Activated CD8-positive, alpha-beta T cell treated with anti-CD3 and anti-CD28 coated beads for 36 hours (primary cell): ENCODE measurements around the gene PACSIN1. TPM values are rescaled to one million over a fixed set of nuclear protein-coding genes. Genes with fewer than 3 reads are reported as not detected.

Experiments used
- ATAC-seq: fragments of 200-7000 bp; cut with Tn5 transposase; one replicate; pipeline ENCODE4 v1.10.0; 2021; ENCODE audit warnings: mild to moderate bottlenecking, moderate library complexity
- CTCF ChIA-PET: fragments of 350-600 bp; sonication (Branson Sonifier 250); formaldehyde crosslinking; loops from one replicate; lab custom pipeline; 2021; ENCODE audit warnings: antibody characterized with exemption; lab: Charles Lee
- POLR2A ChIA-PET: fragments of 350-600 bp; sonication (Branson Sonifier 250); formaldehyde crosslinking; loops from one replicate; lab custom pipeline; 2021; ENCODE audit warnings: antibody characterized with exemption; lab: Charles Lee
- DNase-seq: peaks from one replicate; pipeline ENCODE4 v3.0.0-alpha.2; 2020
- H3K27ac Mint-ChIP-seq: one replicate; pipeline ENCODE4 v1.8.0; 2021; ENCODE audit warnings: mild to moderate bottlenecking, mixed read lengths
- H3K27me3 Mint-ChIP-seq: one replicate; pipeline ENCODE4 v1.8.0; 2021; ENCODE audit warnings: mixed read lengths
- H3K36me3 Mint-ChIP-seq: one replicate; pipeline ENCODE4 v1.8.0; 2021; ENCODE audit warnings: low read depth, mixed read lengths
- H3K4me1 Mint-ChIP-seq: one replicate; pipeline ENCODE4 v1.8.0; 2021; ENCODE audit warnings: low read depth, mixed read lengths
- H3K4me3 Mint-ChIP-seq: one replicate; pipeline ENCODE4 v1.8.0; 2021; ENCODE audit warnings: mild to moderate bottlenecking, moderate library complexity, mixed read lengths
- H3K9me3 Mint-ChIP-seq: one replicate; pipeline ENCODE4 v1.8.0; 2021; ENCODE audit warnings: mixed read lengths
- intact Hi-C: fragments of 100-400 bp; cut with micrococcal nuclease; formaldehyde crosslinking; loops from one replicate; pipeline ENCODE4 v1.10.0; 2022
- total RNA-seq, 2 experiments: library from RNA; stranded (reverse); gene quantifications; one replicate each; pipeline ENCODE4 v1.2.3, GENCODE V29; 2021
- TF ChIP-seq, protein P1 (sequence below): fragments of 200-600 bp; IDR thresholded peaks from one replicate; pipeline ENCODE4 v1.8.0; 2022; ENCODE audit warnings: antibody characterized with exemption, mild to moderate bottlenecking

PACSIN1 gene
- total RNA-seq, 2 experiments from 2014 or later, result 0.47 to 0.51 TPM

DNA sequence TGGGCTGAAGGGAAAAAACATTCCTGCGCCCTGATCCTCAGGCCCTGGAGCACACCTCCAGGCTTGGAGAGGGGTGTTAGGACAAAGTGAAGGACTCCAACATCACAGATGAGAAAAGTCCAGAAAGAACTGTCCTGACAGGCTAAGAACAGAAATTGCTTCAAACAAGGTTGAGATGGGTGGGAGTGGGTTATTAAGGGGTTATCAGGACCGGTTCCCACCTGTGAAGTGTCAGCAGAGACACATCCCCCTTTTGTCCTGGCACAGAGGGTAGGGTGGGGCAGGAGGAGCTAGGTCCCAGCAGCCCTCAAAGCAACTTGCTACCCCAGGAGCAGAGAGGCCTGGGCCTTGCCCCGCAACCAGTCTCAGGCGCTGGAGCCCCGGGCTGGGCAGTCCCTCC is 86.7 kb downstream of the PACSIN1 start:
- POLR2A ChIA-PET, result no interaction called here
- CTCF ChIA-PET, result no interaction called here
- no peaks in the 10 kb centered on the region for H3K27me3 Mint-ChIP-seq
- no peak for ATAC-seq
- peaks cover 4% of the 10 kb centered on the region for H3K4me1 Mint-ChIP-seq
- no peaks in the 10 kb centered on the region for H3K9me3 Mint-ChIP-seq
- no peak for DNase-seq
- H3K36me3 Mint-ChIP-seq, result no peaks in the 10 kb centered on the region
- H3K4me3 Mint-ChIP-seq, result no peak overlapping the region
- TF ChIP-seq, protein P1, sequence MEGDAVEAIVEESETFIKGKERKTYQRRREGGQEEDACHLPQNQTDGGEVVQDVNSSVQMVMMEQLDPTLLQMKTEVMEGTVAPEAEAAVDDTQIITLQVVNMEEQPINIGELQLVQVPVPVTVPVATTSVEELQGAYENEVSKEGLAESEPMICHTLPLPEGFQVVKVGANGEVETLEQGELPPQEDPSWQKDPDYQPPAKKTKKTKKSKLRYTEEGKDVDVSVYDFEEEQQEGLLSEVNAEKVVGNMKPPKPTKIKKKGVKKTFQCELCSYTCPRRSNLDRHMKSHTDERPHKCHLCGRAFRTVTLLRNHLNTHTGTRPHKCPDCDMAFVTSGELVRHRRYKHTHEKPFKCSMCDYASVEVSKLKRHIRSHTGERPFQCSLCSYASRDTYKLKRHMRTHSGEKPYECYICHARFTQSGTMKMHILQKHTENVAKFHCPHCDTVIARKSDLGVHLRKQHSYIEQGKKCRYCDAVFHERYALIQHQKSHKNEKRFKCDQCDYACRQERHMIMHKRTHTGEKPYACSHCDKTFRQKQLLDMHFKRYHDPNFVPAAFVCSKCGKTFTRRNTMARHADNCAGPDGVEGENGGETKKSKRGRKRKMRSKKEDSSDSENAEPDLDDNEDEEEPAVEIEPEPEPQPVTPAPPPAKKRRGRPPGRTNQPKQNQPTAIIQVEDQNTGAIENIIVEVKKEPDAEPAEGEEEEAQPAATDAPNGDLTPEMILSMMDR, result no peak
- intact Hi-C loops, result no loop called here
- H3K27ac Mint-ChIP-seq, result no peak overlapping the region

DNA sequence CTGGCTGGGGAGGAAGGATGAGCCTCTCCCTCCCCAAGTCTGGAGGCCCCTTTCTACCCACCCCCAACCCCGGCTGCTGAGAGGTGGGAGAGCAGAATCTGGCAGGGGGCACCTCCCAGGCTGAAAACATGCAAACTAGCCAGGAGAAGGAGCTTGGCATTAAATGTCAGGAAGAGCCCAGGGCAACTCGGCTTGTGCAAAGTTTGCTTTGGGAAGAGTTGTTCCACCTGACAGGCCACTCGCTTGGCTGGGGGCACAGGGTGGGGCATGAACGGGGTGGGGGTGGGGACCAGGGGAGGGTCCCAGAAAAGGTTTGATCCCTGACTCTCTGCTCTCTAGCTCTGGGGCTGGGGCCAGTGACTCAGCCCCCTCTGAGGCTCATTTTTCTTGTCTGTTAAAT is 87.3 kb downstream of the PACSIN1 start:
- H3K27me3 Mint-ChIP-seq, result no peaks in the 10 kb centered on the region
- ChIA-PET POLR2A (no interaction called here), CTCF (no interaction called here)
- intact Hi-C loops, result no loop called here
- ATAC-seq, result no peak
- H3K4me1 Mint-ChIP-seq, result peaks cover 4% of the 10 kb centered on the region
- TF ChIP-seq, protein P1, result no peak
- H3K36me3 Mint-ChIP-seq, result no peaks in the 10 kb centered on the region
- no peaks in the 10 kb centered on the region for H3K9me3 Mint-ChIP-seq
- no peak overlapping the region for H3K27ac Mint-ChIP-seq
- H3K4me3 Mint-ChIP-seq, result no peak overlapping the region
- DNase-seq, result no peak

DNA sequence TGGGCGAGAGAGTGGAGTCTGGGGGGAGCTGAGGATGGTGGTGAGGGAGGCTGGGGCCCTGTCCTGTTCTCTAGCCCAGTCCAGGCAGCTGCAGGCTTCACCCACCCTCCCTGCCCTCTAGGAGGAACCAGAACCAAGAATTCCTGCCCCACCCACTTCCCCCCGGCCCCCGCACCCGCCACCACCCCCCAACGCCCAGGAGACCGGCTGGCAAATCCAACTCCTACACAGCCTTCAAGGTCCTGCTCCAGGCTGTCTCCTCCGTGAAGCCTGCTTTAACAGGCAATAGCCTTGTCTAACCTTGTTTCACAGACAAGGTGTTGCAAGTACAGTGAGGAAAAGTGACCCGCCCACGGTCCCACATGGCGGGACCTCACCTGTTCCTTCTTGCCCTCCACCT is 87.9 kb downstream of the PACSIN1 start:
- ATAC-seq (no peak), DNase-seq (no peak)
- no peaks in the 10 kb centered on the region for H3K36me3 Mint-ChIP-seq
- CTCF ChIA-PET, result interaction anchor here (1.5 kb wide), 1 partner anchor 55 kb away, joined by 5 read pairs; no protein-coding TSS in a partner anchor
- no peaks in the 10 kb centered on the region for H3K9me3 Mint-ChIP-seq
- no peaks in the 10 kb centered on the region for H3K27me3 Mint-ChIP-seq
- intact Hi-C loops, result no loop called here
- H3K27ac Mint-ChIP-seq, result no peak overlapping the region
- H3K4me3 Mint-ChIP-seq, result no peak overlapping the region
- TF ChIP-seq, protein P1, result no peak
- peaks cover 4% of the 10 kb centered on the region for H3K4me1 Mint-ChIP-seq
- POLR2A ChIA-PET, result no interaction called here

DNA sequence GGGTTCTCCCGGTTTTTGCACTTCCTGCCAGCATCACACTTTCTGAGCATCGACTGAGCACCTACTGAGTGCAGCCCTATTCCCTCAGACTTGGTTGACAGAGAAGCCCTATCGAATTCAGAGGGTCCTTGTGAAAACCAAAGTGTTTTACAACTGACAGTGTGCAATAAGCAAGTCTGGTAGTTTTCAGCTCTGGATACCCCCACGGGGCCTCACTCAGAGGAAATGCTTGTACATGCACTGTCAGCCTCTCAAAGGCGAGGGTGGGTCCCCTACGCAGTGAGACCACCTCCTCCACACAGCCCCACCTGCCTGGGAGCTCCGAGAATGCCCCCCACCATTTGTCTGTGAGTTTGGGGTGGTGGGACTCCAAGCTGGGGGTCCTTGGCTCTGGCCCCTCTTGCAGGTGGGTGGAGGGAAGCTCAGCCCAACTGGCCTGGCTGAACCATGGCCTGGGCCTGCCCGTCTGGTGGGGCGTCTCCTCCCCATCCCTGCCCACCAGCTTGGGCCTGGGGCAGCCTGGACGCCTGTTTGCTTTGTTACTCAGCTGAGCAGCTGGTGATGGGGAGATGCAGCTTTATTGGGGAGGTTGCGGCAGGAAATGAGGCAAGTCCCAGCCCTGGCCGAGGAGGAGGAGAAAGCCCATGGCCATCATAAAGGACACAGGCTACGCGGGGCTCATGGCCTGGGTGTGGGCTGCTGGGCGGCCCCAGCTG is 88.6 kb downstream of the PACSIN1 start:
- no peaks in the 10 kb centered on the region for H3K9me3 Mint-ChIP-seq
- intact Hi-C loops, result no loop called here
- H3K4me3 Mint-ChIP-seq, result no peak overlapping the region
- DNase-seq (no peak), ATAC-seq (no peak)
- H3K27me3 Mint-ChIP-seq, result no peaks in the 10 kb centered on the region
- no peaks in the 10 kb centered on the region for H3K36me3 Mint-ChIP-seq
- ChIA-PET POLR2A (no interaction called here), CTCF (interaction anchor here (0.6 to 1.5 kb wide), 2 partner anchors 55 to 75 kb away, joined by 3 to 5 read pairs; no protein-coding TSS in a partner anchor)
- TF ChIP-seq, protein P1, result no peak
- H3K4me1 Mint-ChIP-seq, result peaks cover 4% of the 10 kb centered on the region
- no peak overlapping the region for H3K27ac Mint-ChIP-seq

DNA sequence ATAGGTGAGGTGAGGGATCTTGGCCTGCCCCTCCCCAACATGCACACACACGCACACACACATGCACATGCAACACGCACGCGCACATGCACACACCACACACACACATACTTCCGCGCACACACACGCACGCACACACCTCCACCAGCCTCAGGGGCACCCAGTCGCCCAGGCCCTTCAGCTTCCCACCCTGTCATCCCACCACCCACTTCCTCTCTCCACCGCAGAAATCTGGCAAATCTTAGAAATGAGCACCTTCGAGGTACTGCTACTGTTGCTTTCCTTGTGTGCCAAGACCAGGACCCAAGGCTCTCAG is 89.1 kb downstream of the PACSIN1 start:
- ChIA-PET POLR2A (no interaction called here), CTCF (interaction anchor here (0.6 to 1.5 kb wide), 2 partner anchors 54 to 74 kb away, joined by 3 to 5 read pairs; no protein-coding TSS in a partner anchor)
- Mint-ChIP-seq H3K9me3 (no peaks in the 10 kb centered on the region), H3K27me3 (no peaks in the 10 kb centered on the region), H3K27ac (no peak overlapping the region), H3K36me3 (no peaks in the 10 kb centered on the region), H3K4me1 (peaks cover 4% of the 10 kb centered on the region), H3K4me3 (no peak overlapping the region)
- no peak for ATAC-seq
- intact Hi-C loops, result no loop called here
- no peak for DNase-seq
- TF ChIP-seq, protein P1, result no peak
